KMS-11 (cell line): Measurements from ENCODE around the gene PIGS.

Experiments used
- H2AFZ ChIP-seq: fragments of 200-600 bp; sonication (generic); 2 replicates; pipeline ENCODE4 v1.6.1; 2016; ENCODE audit warnings: antibody characterized with exemption, mixed run types, low read depth
- H3K27ac ChIP-seq: fragments of 200-600 bp; sonication (generic); 2 replicates; pipeline ENCODE4 v1.6.1; 2016; ENCODE audit warnings: mild to moderate bottlenecking, mixed run types
- H3K27me3 ChIP-seq: fragments of 200-600 bp; sonication (generic); 2 replicates; pipeline ENCODE4 v1.6.1; 2017; ENCODE audit warnings: mild to moderate bottlenecking, low read depth, mixed run types, moderate library complexity; ENCODE audit not compliant: insufficient read depth
- H3K36me3 ChIP-seq: fragments of 200-600 bp; sonication (generic); 2 replicates; pipeline ENCODE4 v1.6.1; 2017; ENCODE audit warnings: mild to moderate bottlenecking, mixed run types; ENCODE audit not compliant: insufficient read depth
- H3K4me1 ChIP-seq: fragments of 200-600 bp; sonication (generic); 2 replicates; pipeline ENCODE4 v1.6.1; 2016; ENCODE audit warnings: mild to moderate bottlenecking, low read depth, mixed run types; ENCODE audit not compliant: poor library complexity, severe bottlenecking
- H3K4me2 ChIP-seq: fragments of 200-600 bp; sonication (generic); 2 replicates; pipeline ENCODE4 v1.7.0; 2016; ENCODE audit warnings: mild to moderate bottlenecking, mixed run types
- H3K4me3 ChIP-seq: fragments of 200-600 bp; sonication (generic); IDR thresholded peaks from 2 replicates; pipeline ENCODE4 v1.6.1; 2017; ENCODE audit warnings: low read depth, low read length, mixed read lengths; ENCODE audit not compliant: insufficient read depth
- H3K79me2 ChIP-seq: fragments of 200-600 bp; sonication (generic); 2 replicates; pipeline ENCODE4 v1.6.1; 2016; ENCODE audit warnings: low read depth, mixed run types; ENCODE audit not compliant: insufficient read depth
- H3K9ac ChIP-seq: fragments of 200-600 bp; sonication (generic); 2 replicates; pipeline ENCODE4 v1.6.1; 2016; ENCODE audit warnings: mild to moderate bottlenecking, mixed run types
- H4K20me1 ChIP-seq: fragments of 200-600 bp; sonication (generic); 2 replicates; pipeline ENCODE4 v1.6.1; 2016; ENCODE audit warnings: mild to moderate bottlenecking, mixed run types; ENCODE audit not compliant: insufficient read depth
- TF ChIP-seq, protein P1 (sequence below): fragments of 200-600 bp; sonication (generic); conservative IDR thresholded peaks from 2 replicates; pipeline ENCODE4 v1.6.1; 2017; ENCODE audit warnings: low read depth, mild to moderate bottlenecking, antibody characterized with exemption, low read length, moderate library complexity, mixed read lengths

Gene PIGS

GRCh38 chr17:28584434-28584833 lies 13.1 kb upstream of the PIGS start:
- Histone ChIP-seq H3K27ac (no peak overlapping the region), H3K4me3 (no peak overlapping the region), H2AFZ (no peak overlapping the region), H3K36me3 (peaks cover 28% of the 10 kb centered on the region; the same call in 1 of the 2 replicates), H3K9ac (no peak overlapping the region), H4K20me1 (no peaks in the 10 kb centered on the region), H3K27me3 (no peaks in the 10 kb centered on the region), H3K79me2 (no peaks in the 10 kb centered on the region), H3K4me1 (no peaks in the 10 kb centered on the region), H3K4me2 (no peak overlapping the region)
- TF ChIP-seq, protein P1, sequence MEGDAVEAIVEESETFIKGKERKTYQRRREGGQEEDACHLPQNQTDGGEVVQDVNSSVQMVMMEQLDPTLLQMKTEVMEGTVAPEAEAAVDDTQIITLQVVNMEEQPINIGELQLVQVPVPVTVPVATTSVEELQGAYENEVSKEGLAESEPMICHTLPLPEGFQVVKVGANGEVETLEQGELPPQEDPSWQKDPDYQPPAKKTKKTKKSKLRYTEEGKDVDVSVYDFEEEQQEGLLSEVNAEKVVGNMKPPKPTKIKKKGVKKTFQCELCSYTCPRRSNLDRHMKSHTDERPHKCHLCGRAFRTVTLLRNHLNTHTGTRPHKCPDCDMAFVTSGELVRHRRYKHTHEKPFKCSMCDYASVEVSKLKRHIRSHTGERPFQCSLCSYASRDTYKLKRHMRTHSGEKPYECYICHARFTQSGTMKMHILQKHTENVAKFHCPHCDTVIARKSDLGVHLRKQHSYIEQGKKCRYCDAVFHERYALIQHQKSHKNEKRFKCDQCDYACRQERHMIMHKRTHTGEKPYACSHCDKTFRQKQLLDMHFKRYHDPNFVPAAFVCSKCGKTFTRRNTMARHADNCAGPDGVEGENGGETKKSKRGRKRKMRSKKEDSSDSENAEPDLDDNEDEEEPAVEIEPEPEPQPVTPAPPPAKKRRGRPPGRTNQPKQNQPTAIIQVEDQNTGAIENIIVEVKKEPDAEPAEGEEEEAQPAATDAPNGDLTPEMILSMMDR, result no peak

DNA sequence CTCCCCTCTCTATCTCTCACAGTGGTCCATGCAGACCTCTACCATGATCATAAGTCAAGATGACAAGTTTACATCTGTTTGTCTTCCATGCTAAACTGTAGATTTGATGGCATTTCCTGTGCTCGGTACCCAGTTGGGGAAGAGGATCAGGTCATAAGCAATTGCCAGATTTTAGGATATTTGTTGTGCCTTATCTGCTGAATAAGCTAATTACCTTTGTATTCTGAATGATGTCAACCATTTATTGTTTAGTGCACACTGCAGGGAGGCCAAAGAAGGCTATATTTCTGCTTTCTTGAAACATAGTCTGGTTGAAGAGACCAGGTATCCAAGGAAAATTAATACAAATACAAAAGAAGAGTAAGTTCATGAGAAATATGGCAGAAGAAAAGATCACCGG lies 11.2 kb upstream of the PIGS start:
- Histone ChIP-seq H3K4me1 (peaks cover 2% of the 10 kb centered on the region), H3K27ac (no peak overlapping the region), H3K4me3 (no peak overlapping the region), H3K9ac (no peak overlapping the region), H3K36me3 (peaks cover 18% of the 10 kb centered on the region; the same call in 1 of the 2 replicates), H3K4me2 (no peak overlapping the region), H3K79me2 (no peaks in the 10 kb centered on the region), H4K20me1 (no peaks in the 10 kb centered on the region), H2AFZ (no peak overlapping the region), H3K27me3 (no peaks in the 10 kb centered on the region)
- TF ChIP-seq, protein P1, result no peak

- H3K4me3 ChIP-seq, result no peak overlapping the region
- TF ChIP-seq, protein P1, result no peak
- no peaks in the 10 kb centered on the region for H3K27me3 ChIP-seq
- no peaks in the 10 kb centered on the region for H4K20me1 ChIP-seq
- H3K9ac ChIP-seq, result no peak overlapping the region
- peaks cover 14% of the 10 kb centered on the region; the same call in 1 of the 2 replicates for H3K36me3 ChIP-seq
- H3K27ac ChIP-seq, result no peak overlapping the region; the same call in 1 of the 2 replicates
- H3K4me1 ChIP-seq, result peaks cover 9% of the 10 kb centered on the region
- H3K4me2 ChIP-seq, result no peak overlapping the region
- no peaks in the 10 kb centered on the region for H3K79me2 ChIP-seq
- no peak overlapping the region for H2AFZ ChIP-seq
Measured at GRCh38 chr17:28580959-28581358, 9.6 kb upstream of the PIGS start.

- Histone ChIP-seq H3K9ac (no peak overlapping the region), H3K27me3 (no peaks in the 10 kb centered on the region), H3K4me3 (no peak overlapping the region), H2AFZ (no peak overlapping the region), H3K36me3 (peaks cover 8% of the 10 kb centered on the region; the same call in 1 of the 2 replicates), H3K27ac (no peak overlapping the region), H3K79me2 (no peaks in the 10 kb centered on the region), H3K4me2 (no peak overlapping the region), H3K4me1 (peaks cover 9% of the 10 kb centered on the region), H4K20me1 (no peaks in the 10 kb centered on the region)
- TF ChIP-seq, protein P1, result no peak
Measured at GRCh38 chr17:28579526-28579925, 8.2 kb upstream of the PIGS start.
